A673 (cell line): Measurements from ENCODE around the gene ASMT.

Source experiments
- CTCF ChIP-seq: fragments of 300-800, 200-600 bp; sonication (generic); conservative IDR thresholded peaks from 2 replicates; pipeline ENCODE4 v1.5.1; 2017; ENCODE audit warnings: low read depth, mild to moderate bottlenecking, antibody characterized with exemption, low read length, moderate library complexity, mixed read lengths
- EZH2 ChIP-seq: fragments of 200-600 bp; sonication (generic); IDR thresholded peaks from 2 replicates; pipeline ENCODE4 v1.6.1; 2017; ENCODE audit warnings: borderline replicate concordance, low read depth, mild to moderate bottlenecking, mixed read lengths, antibody characterized with exemption, low read length; ENCODE audit not compliant: poor library complexity, severe bottlenecking

- no peak for TF ChIP-seq CTCF
- TF ChIP-seq EZH2, result no peak
Observed at GRCh38 chrX:1602299-1602698, 12.6 kb upstream of the ASMT start.
